ENCODE measurements around the gene CYP20A1. TPM values are rescaled to one million over a fixed set of nuclear protein-coding genes. Genes with fewer than 3 reads are reported as not detected.

The CYP20A1 gene
- total and polyA plus RNA-seq, 9 of the 15 experiments (the other 6 are each of a cell fraction or from before 2014, with no cell fraction given), result 10.3 to 31.7 (median 12.4) TPM

- Histone ChIP-seq H3K9ac (ENCODE audit: insufficient read depth in 1 of 2, low read depth in 2 of 2, low read length in 2 of 2) (no peak overlapping the region), H4K20me1 (replicated peaks; ENCODE audit: control insufficient read depth, insufficient read depth, low read length) (no peaks in the 10 kb centered on the region), H3K9me1 (ENCODE audit: control insufficient read depth, insufficient read depth, low read length) (no peaks in the 10 kb centered on the region), H3K36me3 (ENCODE audit: control insufficient read depth, insufficient read depth, low read length) (no peaks in the 10 kb centered on the region), H3K4me3 (no peak overlapping the region), H3K27me3 (ENCODE audit: control insufficient read depth in 2 of 2, insufficient read depth in 2 of 2, low read length in 2 of 2) (no peaks in the 10 kb centered on the region), H3K27ac (ENCODE audit: extremely low read depth, low read depth, low read length) (no peak overlapping the region), H3K4me2 (ENCODE audit: insufficient read depth, low read length) (no peak overlapping the region), H2AFZ (ENCODE audit: low read depth, low read length) (no peak overlapping the region), H3K4me1 (replicated peaks in 1 of 2; ENCODE audit: control insufficient read depth in 2 of 2, insufficient read depth in 2 of 2, low read length in 2 of 2) (no peaks in the 10 kb centered on the region; a peak in 1 of 5 replicates), H3K79me2 (ENCODE audit: control insufficient read depth, insufficient read depth, low read length) (no peaks in the 10 kb centered on the region), H3K9me3 (replicated peaks; ENCODE audit: control insufficient read depth, insufficient read depth, low read depth, low read length) (no peaks in the 10 kb centered on the region)
- TF ChIP-seq SMAD1 (IDR thresholded peaks at IDR 0.05; ENCODE audit: low read depth, low read length, partially characterized antibody) (no peak), ZNF717 (CRISPR knock-in tag; IDR thresholded peaks at IDR 0.05) (no peak), MAFF (IDR thresholded peaks at IDR 0.05; ENCODE audit: low read length) (peak; percentile 15; the same call in 1 of the 2 replicates), WHSC1 (IDR thresholded peaks at IDR 0.05; ENCODE audit: low read length) (no peak), TSC22D4 (tag; IDR thresholded peaks at IDR 0.05) (no peak), ZNF511 (CRISPR knock-in tag; IDR thresholded peaks at IDR 0.05) (no peak), RFX1 (IDR thresholded peaks at IDR 0.05) (peak; percentile 58), TFAP4 (CRISPR knock-in tag; IDR thresholded peaks at IDR 0.05; ENCODE audit: borderline replicate concordance) (no peak), C11orf30 (IDR thresholded peaks at IDR 0.05; ENCODE audit: low read depth) (peak; percentile 16; the same call in 1 of the 2 replicates), REST (IDR thresholded peaks at IDR 0.05; ENCODE audit: borderline replicate concordance) (no peak), REST (CRISPR knock-in tag; IDR thresholded peaks at IDR 0.05; ENCODE audit: low read depth) (no peak), JUND (IDR thresholded peaks at IDR 0.05; ENCODE audit: borderline replicate concordance, low read depth, low read length) (no peak), JUND (tag; IDR thresholded peaks at IDR 0.05; ENCODE audit: borderline replicate concordance, low read depth, low read length) (no peak), ZNF165 (CRISPR knock-in tag; IDR thresholded peaks at IDR 0.05; ENCODE audit: borderline replicate concordance) (no peak), ZNF316 (IDR thresholded peaks at IDR 0.05) (0 out of 2 replicates have a peak, but pooled peaks have one; percentile 40)
- FAIRE-seq (no peak), DNase-seq (ENCODE audit: extremely low read depth in 1 of 4, low spot score in 3 of 4) (no peak), ATAC-seq (no peak)
- 37% methylated on average over 3 of the region's 3 CpGs for WGBS (ENCODE audit: insufficient coverage, low coverage, missing lambda C conversion rate)
- in situ Hi-C loops (cut with MboI) (no loop called here), intact Hi-C loops (cut with micrococcal nuclease) (no loop called here)
- ChIA-PET CTCF (ENCODE audit: low intra/inter-chr PET ratio) (no interaction called here), POLR2A (no interaction called here)
- BruUV-seq (replicated peaks), result no TSS peak
Measured at GRCh38 chr2:203310688-203311436, 72.0 kb downstream of the CYP20A1 start.

Data from K562 (cell line).